GM19452 (cell line): Measurements from ENCODE around the gene RAB5B.
"Not testable (repeated sequence)": the region's sequence is repeated elsewhere in the genome, so short reads cannot be mapped to it uniquely, and the experiment has no call there.

ENCODE experiments used
- ATAC-seq: cut with Tn5 transposase; IDR thresholded peaks from one replicate; pipeline ENCODE4 v1.9.1; 2021; ENCODE audit not compliant: unreplicated experiment

The RAB5B gene

DNA sequence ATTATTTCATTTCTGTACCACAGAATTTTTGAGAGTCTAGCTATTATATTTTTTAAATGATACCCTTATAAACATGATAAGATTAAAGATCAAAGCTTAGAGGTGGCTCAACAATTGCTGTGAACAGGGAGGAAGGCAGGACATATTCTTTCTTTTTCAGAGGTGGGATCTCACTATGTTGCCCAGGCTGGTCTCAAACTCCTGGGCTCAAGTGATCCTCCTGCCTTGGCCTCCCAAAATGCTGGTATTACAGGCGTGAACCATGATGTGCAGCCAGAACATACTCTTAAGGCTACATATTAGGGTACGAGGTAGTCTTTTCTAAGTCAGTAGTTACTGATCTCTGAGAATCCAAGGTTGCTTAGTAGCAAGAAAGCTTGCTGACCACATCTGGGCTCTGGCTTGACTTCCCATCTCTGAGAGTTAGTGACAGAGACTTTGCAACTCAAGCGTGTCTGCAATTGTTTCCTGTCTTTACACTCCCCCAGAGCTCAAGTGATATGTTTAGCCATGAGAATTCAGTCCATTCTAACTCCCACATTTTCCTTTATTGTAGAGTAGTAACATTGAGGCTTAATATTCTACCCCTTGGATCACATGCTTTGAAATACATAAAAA is 8.6 kb downstream of the RAB5B start:
- peak; percentile 71 for ATAC-seq

DNA sequence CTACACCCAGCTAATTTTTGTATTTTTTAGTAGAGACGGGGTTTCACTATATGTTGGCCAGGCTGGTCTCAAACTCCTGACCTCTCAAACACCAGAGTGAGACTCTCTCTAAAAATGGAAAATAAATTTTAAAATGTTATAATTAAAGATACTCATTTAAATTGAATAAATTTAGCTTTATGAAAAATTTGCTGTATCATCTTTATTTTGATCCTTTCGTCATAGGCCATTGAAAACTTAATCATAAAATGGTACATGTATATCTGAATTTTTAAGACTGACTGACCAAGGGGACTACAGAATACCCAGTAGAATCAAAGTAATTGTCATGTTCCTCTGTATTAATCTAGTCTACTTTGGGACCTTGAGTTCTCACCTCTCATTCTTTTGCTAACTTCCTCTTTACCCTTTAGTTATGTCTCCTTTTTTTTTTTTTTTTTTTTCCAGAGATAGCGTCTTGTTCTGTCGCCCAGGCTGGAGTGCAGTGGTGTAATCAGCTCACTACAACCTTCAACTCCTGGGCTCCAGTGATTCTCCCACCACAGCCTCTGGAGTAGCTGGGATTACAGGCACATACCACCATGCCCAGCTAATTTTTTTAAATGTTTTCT is 9.5 kb downstream of the RAB5B start:
- ATAC-seq: no peak

- no peak for ATAC-seq
These were observed 11.0 kb downstream of the RAB5B start for GRCh38 chr12:55984861-55985260.

DNA sequence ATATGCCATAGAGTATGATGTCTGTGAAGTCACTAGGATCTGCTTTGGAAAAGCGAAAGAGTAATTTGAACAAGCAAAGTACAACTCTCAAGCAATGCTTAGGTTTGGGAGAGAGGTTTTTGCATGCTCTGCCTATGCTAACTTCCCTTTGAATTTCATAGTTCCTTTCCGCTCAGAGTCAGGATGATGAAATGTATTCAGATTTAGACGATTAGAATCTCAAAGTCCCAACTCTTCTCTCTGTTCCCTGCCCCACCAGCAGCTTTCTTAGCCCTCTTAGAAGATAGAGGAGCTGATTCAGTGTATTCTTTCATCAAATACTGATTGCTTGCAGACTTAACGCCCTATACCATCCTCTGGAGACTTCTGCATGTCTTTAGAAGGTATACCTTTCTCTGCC is 11.5 kb downstream of the RAB5B start:
- no peak for ATAC-seq

- ATAC-seq: not testable (repeated sequence)
These were observed 12.1 kb downstream of the RAB5B start for GRCh38 chr12:55985976-55986375.

DNA sequence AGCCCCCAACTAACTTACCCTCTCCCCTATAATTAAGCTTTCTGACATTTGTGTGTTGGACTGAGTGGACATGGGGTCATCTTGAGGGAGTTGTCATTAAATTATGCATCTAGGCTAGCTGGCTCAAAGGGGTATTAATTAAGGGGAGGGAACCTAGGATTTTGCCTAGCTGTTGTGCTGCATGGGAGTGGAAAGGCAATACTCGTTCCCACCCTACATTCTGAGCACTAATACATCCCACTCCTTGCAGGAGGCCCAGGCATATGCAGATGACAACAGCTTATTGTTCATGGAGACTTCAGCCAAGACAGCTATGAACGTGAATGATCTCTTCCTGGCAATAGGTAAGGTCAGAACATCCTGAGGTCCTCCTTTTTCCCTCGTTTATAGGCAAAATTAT is 17.2 kb downstream of the RAB5B start:
- ATAC-seq: no peak

DNA sequence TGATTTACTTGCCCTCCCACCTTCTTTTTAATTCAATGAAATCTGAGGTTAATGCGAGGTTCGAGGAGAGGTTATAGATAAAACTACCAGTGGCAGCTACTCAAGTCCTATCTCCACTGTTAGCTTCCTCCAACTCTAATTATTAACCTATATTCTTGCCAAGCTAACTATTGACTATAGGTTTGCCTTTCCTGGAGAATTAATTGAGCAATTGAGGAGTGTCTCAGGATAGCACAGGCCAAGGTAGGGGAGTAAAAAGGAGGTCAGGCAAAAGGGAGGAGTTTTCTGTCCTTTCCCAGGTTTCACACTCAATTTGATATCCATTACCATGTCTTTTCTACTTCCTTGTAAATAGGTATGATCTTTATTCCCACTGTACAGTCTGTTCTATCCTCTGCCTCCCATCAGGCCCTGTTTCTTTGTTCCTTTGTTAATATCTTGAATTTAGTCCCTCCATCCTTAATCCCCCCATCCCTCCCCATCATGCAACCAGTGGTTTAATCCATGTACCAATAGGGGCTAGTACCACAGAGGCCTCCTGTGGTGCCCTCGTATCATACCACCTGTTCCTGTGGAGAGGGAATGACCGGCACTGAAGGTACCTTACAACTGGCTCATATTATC is 19.5 kb downstream of the RAB5B start:
- no peak for ATAC-seq

GRCh38 chr12:55995366-55995765 is 21.5 kb downstream of the RAB5B start:
- ATAC-seq: no peak

DNA sequence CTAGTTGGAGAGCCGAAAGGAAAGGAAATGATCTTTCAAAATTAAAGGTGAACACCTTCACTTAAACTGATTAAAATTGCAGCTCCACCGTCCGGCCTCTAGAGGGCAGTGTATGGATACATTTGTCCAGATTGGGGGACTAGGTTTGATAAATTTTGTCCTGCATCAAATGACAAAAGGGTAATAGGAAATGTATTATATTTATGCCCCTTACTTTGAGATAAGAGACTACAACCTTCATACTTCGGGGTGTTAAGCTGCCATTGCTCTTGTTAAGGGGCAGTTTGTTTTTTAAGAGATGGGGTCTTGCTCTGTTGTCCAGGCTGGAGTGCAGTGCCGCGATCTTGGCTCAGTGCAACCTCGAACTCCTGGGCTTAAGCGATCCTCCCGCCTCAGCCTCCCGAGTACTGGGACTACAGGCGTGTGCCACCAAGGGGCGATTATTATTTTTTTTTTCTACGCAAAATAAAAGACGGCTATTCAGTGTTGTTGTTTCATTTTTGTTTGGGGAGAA is 22.4 kb downstream of the RAB5B start:
- no peak for ATAC-seq

DNA sequence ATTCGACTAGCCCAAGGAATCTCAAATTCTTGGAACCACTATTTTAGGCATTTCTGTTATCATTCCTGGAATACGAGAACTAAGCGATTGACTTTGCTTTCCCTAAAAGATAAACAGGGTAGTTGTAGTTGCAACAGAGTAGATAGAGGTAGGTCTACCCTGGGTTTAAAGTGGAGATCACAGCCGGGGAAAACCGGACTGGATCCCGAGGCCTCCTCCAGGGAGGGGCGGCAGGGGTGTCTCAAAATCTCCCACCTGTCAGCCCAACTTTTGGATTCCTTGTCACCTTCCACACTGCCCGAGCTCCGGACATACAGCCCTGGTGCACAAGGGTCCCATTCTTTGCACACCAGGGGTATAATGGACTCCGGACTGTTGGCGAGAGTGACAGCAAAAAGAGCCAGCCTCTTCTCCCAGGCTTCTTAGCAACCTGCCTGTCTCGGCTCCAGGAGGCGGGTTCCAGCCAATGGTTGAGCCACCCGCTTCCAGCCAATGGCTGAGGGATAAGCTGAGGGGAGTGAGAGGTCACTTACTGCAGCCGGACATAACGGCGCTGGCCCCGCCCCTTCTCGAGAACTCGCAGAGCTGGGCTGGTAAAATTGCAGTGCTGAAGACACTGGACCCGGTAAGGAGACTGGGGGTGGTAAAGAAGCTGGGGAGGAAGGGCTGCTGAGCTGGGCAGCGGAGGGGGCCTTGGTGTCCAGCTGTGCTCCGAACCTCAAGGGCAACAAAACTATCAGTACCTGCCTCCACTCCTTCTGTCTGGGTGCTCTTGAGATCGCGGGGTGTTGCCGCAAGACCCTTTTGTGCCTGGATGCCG is 23.0 kb downstream of the RAB5B start, which contains the start of gene SUOX:
Gene SUOX (plus strand): TSS at position 562 of the 820 bp plus-strand sequence. CDS start 4,946 bp downstream, outside the sequence.
- ATAC-seq: peak; percentile 99

- ATAC-seq: no peak
These were observed 23.6 kb downstream of the RAB5B start for GRCh38 chr12:55997535-55997859.

- ATAC-seq: not testable (repeated sequence)
These were observed 25.6 kb downstream of the RAB5B start for GRCh38 chr12:55999522-55999921.

DNA sequence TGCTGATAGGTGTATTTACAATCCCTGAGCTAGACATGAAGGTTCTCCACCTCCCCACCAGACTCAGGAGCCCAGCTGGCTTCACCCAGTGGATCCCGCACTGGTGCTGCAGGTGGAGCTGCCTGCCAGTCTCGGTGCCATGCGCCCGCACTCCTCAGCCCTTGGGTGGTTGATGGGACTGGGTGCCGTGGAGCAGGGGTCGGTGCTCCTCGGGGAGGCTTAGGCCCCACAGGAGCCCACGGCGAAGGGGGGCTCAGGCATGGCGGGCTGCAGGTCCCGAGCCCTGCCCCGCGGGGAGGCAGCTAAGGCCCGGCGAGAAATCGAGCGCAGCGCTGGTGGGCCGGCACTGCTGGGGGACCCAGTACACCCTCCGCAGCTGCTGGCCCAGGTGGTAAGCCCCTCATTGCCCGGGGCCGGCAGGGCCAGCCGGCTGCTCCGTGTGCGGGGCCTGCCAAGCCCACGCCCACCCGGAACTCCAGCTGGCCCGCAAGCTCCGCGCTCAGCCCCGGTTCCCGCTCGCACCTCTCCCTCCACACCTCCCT is 26.2 kb downstream of the RAB5B start:
- ATAC-seq: not testable (repeated sequence)

DNA sequence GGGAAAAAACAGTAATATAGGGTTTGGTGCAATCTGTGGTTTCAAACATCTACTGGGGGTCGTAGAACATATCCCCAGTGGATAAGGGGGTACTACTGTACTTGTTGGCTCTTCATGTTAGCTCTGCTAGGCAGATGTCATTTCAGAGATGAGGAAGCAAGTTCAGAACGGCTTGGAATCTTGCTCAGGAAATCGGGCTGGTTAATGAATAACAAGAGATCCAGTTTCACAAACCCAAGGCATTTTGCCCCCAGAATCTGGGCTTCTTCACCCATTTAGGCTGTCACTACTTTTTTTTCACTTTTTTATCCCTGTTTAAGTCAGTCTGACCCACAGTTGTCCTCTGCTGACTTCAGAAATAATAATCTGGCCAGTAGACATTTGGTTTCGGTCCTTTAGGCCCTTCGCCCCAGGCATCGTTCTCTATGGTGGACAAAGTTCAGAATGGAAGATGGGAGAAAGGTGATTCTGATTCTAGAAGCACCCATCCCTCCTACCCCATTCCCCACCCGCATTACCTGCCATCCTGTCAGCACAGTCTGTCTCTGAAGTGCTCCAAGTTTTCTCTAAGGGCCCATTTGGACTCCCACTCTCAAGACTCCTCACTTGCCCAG is 27.7 kb downstream of the RAB5B start:
- ATAC-seq: no peak

GRCh38 chr12:56003376-56003775 is 29.5 kb downstream of the RAB5B start:
- ATAC-seq: not testable (repeated sequence)

- no peak for ATAC-seq
These were observed 30.3 kb downstream of the RAB5B start for GRCh38 chr12:56004211-56004610.

DNA sequence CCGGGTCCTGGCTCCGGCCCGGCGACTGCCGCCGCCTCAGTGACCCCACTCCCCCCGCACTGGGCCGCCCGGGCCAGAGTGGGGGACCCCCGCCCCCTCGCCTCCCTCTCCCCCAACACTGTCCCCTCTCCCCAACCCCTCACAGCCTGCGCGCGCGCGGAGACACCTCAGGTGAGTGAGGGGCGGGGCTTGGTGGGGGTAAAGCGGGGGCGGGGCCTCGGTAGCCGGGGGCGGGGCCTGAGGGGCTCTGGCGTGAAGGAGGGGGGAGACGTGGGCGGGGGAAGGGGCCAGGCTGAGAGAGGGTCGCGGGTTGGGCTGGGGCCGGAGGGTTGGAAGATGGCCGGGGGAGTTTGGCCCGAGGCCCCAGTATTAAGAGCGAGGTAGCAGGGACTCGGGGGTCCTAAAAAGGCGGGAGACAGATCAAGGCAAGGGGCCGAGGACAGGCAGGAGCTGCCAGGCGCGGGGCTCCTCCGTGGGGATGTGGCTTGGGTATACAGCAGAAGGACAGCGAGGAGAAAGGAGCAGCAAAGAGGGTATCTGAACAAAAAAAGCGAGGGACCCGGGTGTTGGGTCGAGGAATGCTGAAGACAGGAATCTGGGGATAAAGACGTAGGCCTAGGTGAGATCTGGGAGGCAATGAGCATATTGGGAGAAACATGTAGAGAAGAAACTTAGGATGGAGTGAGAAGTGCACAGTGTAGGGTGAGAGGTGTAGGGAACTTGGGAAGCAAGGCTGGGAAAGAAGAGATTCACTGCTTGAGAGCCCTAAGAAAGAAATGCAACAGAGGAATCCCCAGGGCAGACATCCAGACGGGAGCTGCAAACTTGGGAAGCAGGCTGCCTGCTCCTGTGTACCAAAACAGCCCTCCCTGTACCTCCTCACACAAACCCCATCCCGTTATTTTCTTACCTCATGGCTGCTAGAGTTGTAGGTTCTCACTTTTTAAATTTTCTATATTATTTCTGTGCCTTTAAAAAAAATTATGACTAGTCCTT is 34.0 kb downstream of the RAB5B start:
- ATAC-seq: peak; percentile 18

DNA sequence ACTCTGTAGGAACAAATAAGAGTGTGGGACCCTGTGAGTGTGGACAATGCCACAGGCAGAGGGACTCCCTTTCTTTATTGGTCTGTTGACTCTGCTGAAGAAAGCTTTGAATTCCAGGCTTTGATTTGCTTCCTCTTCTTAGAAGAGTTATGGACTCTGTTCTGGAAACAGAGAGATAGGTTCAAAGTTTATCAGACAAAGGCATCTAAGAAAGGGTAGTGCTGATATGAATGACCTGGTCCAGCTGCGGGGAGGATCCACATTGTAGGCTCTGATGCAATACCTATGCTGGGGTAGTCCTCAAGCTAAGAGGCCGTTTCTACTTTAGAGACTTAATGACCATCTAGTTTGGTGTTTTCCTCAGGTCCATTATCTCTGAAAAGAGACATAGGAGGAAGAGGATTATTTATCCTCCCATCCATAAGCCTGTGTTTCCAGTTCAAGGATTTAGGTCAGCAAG is 36.3 kb downstream of the RAB5B start:
- ATAC-seq: no peak

GRCh38 chr12:56011509-56012090 is 37.7 kb downstream of the RAB5B start:
- ATAC-seq: no peak
